GM13977 (cell line): ENCODE data around the gene ULBP2.

ENCODE experiments used
- DNase-seq: peaks from one replicate; pipeline ENCODE4 v3.0.0; 2012; ENCODE audit warnings: low spot score
- CTCF ChIP-seq: IDR thresholded peaks from 2 replicates; pipeline ENCODE4 v1.5.1; 2012; ENCODE audit warnings: mild to moderate bottlenecking, control low read depth; ENCODE audit not compliant: insufficient read depth; ENCODE audit errors: extremely low read depth, missing control alignments
- in situ Hi-C: fragments of 300-500 bp; cut with MboI; formaldehyde crosslinking; loops from one replicate; pipeline ENCODE4 v1.12.0; 2022; ENCODE audit warnings: low sequenced_read_pairs, low pct_unique_long_range_greater_than_20kb, mixed read lengths, inconsistent platforms; ENCODE audit not compliant: unreplicated experiment

Gene ULBP2

GRCh38 chr6:149901444-149902140 is 40.2 kb upstream of the ULBP2 start:
- no peak for DNase-seq
- in situ Hi-C loops: no loop called here
- no peak for TF ChIP-seq CTCF

- in situ Hi-C loops: no loop called here
- no peak for TF ChIP-seq CTCF
- DNase-seq: no peak
Observed at GRCh38 chr6:149903938-149904611, 37.7 kb upstream of the ULBP2 start.

- TF ChIP-seq CTCF: no peak
- in situ Hi-C loops: no loop called here
- DNase-seq: no peak
Observed at GRCh38 chr6:149904661-149905370, 37.0 kb upstream of the ULBP2 start.

- in situ Hi-C loops: no loop called here
- DNase-seq: no peak
- TF ChIP-seq CTCF: no peak
Observed at GRCh38 chr6:149905371-149905910, 36.4 kb upstream of the ULBP2 start.

GRCh38 chr6:149905911-149906371 is 35.9 kb upstream of the ULBP2 start:
- no peak for DNase-seq
- in situ Hi-C loops: no loop called here
- TF ChIP-seq CTCF: no peak

GRCh38 chr6:149906405-149906804 is 35.4 kb upstream of the ULBP2 start:
- in situ Hi-C loops: no loop called here
- TF ChIP-seq CTCF: no peak
- no peak for DNase-seq
